ENCODE results near the gene GRWD1. TPM values are rescaled to one million over a fixed set of nuclear protein-coding genes. Genes with fewer than 3 reads are reported as not detected.

Gene GRWD1
- total RNA-seq, 2 donors from 2014 or later = 36.6 to 39.2 TPM

GRCh38 chr19:48397263-48398101, 48.3 kb upstream of the GRWD1 start:
- Histone ChIP-seq H3K4me1 (ENCODE audit: control insufficient read depth, insufficient read depth, low read length) (no peaks in the 10 kb centered on the region), H3K9ac (ENCODE audit: extremely low read depth, low read length, poor library complexity, severe bottlenecking) (peak overlapping the region; percentile 53), H3K27me3 (ENCODE audit: control insufficient read depth, insufficient read depth, low read length, poor library complexity, severe bottlenecking) (peaks cover 44% of the 10 kb centered on the region), H3K9me3 (ENCODE audit: control insufficient read depth, low read length) (no peaks in the 10 kb centered on the region), H3K4me3 (ENCODE audit: low read length) (peak overlapping the region; percentile 85), H3K36me3 (ENCODE audit: control insufficient read depth, insufficient read depth, low read length) (no peaks in the 10 kb centered on the region), H3K27ac (ENCODE audit: low read depth, low read length) (no peak overlapping the region)
- Mint-ChIP-seq H3K36me3 (ENCODE audit: low read depth) (no peaks in the 10 kb centered on the region), H3K27ac (no peak overlapping the region), H3K27me3 (ENCODE audit: insufficient read depth) (peaks cover 57% of the 10 kb centered on the region), H3K9me3 (no peaks in the 10 kb centered on the region), H3K4me1 (peaks cover 13% of the 10 kb centered on the region), H3K4me3 (peak overlapping the region; percentile 63)
- no peak for TF ChIP-seq CTCF (conservative IDR thresholded peaks at IDR 0.05)
- DNase-seq = no peak
- 78 to 81% methylated on average over 22 of the region's 22 CpGs for WGBS, 2 experiments (ENCODE audit: insufficient coverage in 1 of 2, insufficient read length in 1 of 2)

- no peaks in the 10 kb centered on the region for H3K36me3 ChIP-seq (ENCODE audit: control insufficient read depth, insufficient read depth, low read length)
- no peak for TF ChIP-seq CTCF (conservative IDR thresholded peaks at IDR 0.05)
- H3K4me1 Mint-ChIP-seq = peaks cover 13% of the 10 kb centered on the region
- H3K4me1 ChIP-seq (ENCODE audit: control insufficient read depth, insufficient read depth, low read length) = no peaks in the 10 kb centered on the region
- H3K9ac ChIP-seq (ENCODE audit: extremely low read depth, low read length, poor library complexity, severe bottlenecking) = peak overlapping the region; percentile 53
- H3K36me3 Mint-ChIP-seq (ENCODE audit: low read depth) = no peaks in the 10 kb centered on the region
- H3K4me3 ChIP-seq (ENCODE audit: low read length) = peak overlapping the region; percentile 85
- H3K27ac ChIP-seq (ENCODE audit: low read depth, low read length) = no peak overlapping the region
- peak; percentile 67 for DNase-seq
- 16 to 23% methylated on average over 7 to 17 of the region's 17 CpGs for WGBS, 2 experiments (ENCODE audit: insufficient coverage in 1 of 2, insufficient read length in 1 of 2)
- no peak overlapping the region for H3K27ac Mint-ChIP-seq
- H3K27me3 Mint-ChIP-seq (ENCODE audit: insufficient read depth) = peaks cover 51% of the 10 kb centered on the region
- H3K4me3 Mint-ChIP-seq = peak overlapping the region; percentile 63
- H3K27me3 ChIP-seq (ENCODE audit: control insufficient read depth, insufficient read depth, low read length, poor library complexity, severe bottlenecking) = peaks cover 44% of the 10 kb centered on the region
- no peaks in the 10 kb centered on the region for H3K9me3 ChIP-seq (ENCODE audit: control insufficient read depth, low read length)
- no peaks in the 10 kb centered on the region for H3K9me3 Mint-ChIP-seq
Measured at GRCh38 chr19:48398102-48398374, 47.7 kb upstream of the GRWD1 start.

GRCh38 chr19:48398375-48399235, 47.2 kb upstream of the GRWD1 start:
- H3K36me3 Mint-ChIP-seq (ENCODE audit: low read depth) = no peaks in the 10 kb centered on the region
- peaks cover 46% of the 10 kb centered on the region for H3K27me3 Mint-ChIP-seq (ENCODE audit: insufficient read depth)
- Histone ChIP-seq H3K4me3 (ENCODE audit: low read length) (peak overlapping the region; percentile 85), H3K36me3 (ENCODE audit: control insufficient read depth, insufficient read depth, low read length) (no peaks in the 10 kb centered on the region), H3K9ac (ENCODE audit: extremely low read depth, low read length, poor library complexity, severe bottlenecking) (peak overlapping the region; percentile 53), H3K9me3 (ENCODE audit: control insufficient read depth, low read length) (no peaks in the 10 kb centered on the region), H3K27ac (ENCODE audit: low read depth, low read length) (no peak overlapping the region), H3K27me3 (ENCODE audit: control insufficient read depth, insufficient read depth, low read length, poor library complexity, severe bottlenecking) (peaks cover 44% of the 10 kb centered on the region), H3K4me1 (ENCODE audit: control insufficient read depth, insufficient read depth, low read length) (no peaks in the 10 kb centered on the region)
- WGBS, 2 experiments (ENCODE audit: insufficient coverage in 1 of 2, insufficient read length in 1 of 2) = 6 to 18% methylated on average over 25 to 104 of the region's 104 CpGs
- peaks cover 15% of the 10 kb centered on the region for H3K4me1 Mint-ChIP-seq
- no peaks in the 10 kb centered on the region for H3K9me3 Mint-ChIP-seq
- H3K4me3 Mint-ChIP-seq = peak overlapping the region; percentile 63
- TF ChIP-seq CTCF (conservative IDR thresholded peaks at IDR 0.05) = no peak
- H3K27ac Mint-ChIP-seq = peak overlapping the region; percentile 58
- DNase-seq = peak; percentile 99
